ENCODE measurements around the gene ACAA1.

GRCh38 chr3:38149708-38150107 lies 12.8 kb upstream of the ACAA1 start:
- TF ChIP-seq POLR2AphosphoS5 (IDR thresholded peaks at IDR 0.05; ENCODE audit: low read depth, low read length), result no peak
- TF ChIP-seq CTCF (CRISPR knock-in tag; IDR thresholded peaks at IDR 0.05), result no peak
- TF ChIP-seq TAF1 (CRISPR knock-in tag; IDR thresholded peaks at IDR 0.05), result no peak
- no peak for TF ChIP-seq HCFC1 (IDR thresholded peaks at IDR 0.05; ENCODE audit: low read depth, low read length)
- no peak for TF ChIP-seq ESRRA (CRISPR knock-in tag; IDR thresholded peaks at IDR 0.05; ENCODE audit: low read depth)
- no peak for TF ChIP-seq FOXA3 (CRISPR knock-in tag; IDR thresholded peaks at IDR 0.05)
- TF ChIP-seq ZBTB37 (CRISPR knock-in tag; IDR thresholded peaks at IDR 0.05), result no peak
- TF ChIP-seq ATF7-NPFF (CRISPR knock-in tag; IDR thresholded peaks at IDR 0.05; ENCODE audit: low read depth), result no peak
- TF ChIP-seq ELF1 (CRISPR knock-in tag; IDR thresholded peaks at IDR 0.05), result no peak
